Measurements from ENCODE around the gene DUSP11.
"Not testable (repeated sequence)": the region's sequence is repeated elsewhere in the genome, so short reads cannot be mapped to it uniquely, and the experiment has no call there.

DUSP11 gene

DNA sequence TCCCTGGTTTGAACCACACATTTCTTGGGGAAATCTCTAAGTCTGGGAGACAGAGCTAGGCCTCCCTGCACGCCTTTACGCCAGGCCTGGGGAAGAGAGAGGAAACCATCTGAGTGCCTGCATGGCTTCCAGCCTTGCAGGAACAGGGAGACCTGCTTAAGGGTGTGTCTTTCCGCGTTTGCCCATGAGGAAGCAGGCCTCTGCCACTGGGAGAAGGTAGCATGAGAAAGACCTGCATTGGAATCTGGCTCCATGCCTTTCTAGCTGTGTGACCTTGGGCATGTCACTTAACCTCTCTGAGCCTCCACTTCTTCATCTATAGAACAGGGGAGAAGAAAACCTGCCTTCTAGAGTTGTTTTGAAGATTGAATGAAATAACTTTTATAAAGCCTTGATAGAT is 62.2 kb downstream of the DUSP11 start:
- not testable (repeated sequence) for DNase-seq (ENCODE audit: low spot score)

DNA sequence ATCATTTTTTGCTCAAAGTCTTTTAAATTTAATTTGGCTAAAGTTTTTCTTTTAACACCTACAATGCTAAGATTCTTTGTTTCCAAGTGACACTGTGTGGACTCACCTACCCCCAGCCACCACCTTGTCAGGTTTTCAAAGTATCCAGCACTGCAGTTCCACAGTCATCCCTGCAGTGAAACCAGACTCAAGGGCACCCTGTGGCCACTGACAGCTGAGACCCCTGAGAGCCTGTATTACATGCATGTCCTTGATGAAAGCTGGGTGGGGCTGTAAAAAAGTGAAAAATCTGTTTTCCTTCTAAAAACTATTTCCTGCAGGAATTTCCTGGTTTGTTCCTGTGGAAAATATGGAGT is 62.7 kb downstream of the DUSP11 start:
- DNase-seq (ENCODE audit: low spot score): no peak

DNA sequence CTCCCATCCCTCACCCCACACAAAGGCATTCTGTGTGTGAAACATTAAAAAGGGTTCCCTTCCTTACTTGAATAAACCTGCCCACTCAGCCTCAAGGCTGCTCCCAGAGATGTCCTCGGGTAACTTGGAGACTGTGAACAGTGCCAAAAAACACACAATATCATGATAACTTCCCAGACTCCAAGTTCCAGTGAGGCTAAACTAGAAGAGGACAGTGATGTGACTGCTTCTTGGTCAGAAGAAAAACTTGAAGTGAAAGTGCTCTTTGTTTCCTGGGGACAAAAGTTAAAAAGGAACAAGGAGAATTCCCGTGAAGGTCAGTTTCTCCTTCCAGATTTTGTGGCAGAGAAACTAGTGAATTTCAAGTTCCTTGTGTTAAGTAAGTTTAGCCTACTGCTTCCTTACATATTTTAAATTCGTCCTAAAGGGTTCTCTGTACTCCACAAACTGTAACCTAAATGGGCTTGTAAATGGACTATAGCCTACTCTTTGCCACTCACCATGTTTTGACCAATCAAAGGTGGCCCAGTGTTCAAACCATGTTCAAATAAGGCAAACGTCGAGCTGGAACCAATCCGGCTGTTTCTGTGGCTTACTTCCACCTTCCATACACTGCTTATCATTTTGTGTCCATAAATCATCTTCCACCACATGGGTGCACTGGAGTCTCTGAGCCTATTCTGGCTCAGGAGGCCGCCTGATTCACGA is 63.2 kb downstream of the DUSP11 start:
- DNase-seq (ENCODE audit: low spot score): no peak

DNA sequence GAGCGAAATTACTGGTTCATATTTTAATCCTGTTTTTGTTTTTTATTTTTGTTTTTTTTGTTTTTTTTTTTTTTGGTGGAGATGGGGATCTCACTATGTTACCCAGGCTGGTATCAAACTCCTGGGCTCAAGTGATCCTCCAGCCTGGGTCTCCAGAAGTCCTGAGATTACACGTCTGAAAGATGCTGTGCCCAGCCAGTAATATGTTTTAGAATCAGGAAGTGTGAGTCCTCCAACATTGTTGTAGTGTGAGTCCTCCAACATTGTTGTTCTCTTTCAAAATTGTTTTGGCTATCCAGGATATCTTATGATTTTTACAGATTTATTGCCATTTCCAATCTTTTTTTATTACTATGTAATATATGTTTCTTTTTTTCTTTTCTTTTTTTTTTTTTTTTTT is 65.8 kb downstream of the DUSP11 start:
- no peak for DNase-seq (ENCODE audit: low spot score)

Data from HuH-7 (cell line).